NCI-H748 treated with DMSO at 0.1 percent for 48 hours (cell line): ENCODE results near the gene SH3GL1.

ENCODE experiments used
- DNase-seq: peaks from one replicate; lab custom pipeline; 2025; lab: John Stamatoyannopoulos, UW

The SH3GL1 gene

GRCh38 chr19:4375164-4376027 lies 25.0 kb downstream of the SH3GL1 start:
- no peak for DNase-seq

GRCh38 chr19:4374498-4375163 lies 25.7 kb downstream of the SH3GL1 start:
- DNase-seq = no peak

GRCh38 chr19:4373601-4374497 lies 26.5 kb downstream of the SH3GL1 start:
- DNase-seq = no peak

GRCh38 chr19:4373013-4373367 lies 27.4 kb downstream of the SH3GL1 start:
- no peak for DNase-seq

- DNase-seq = no peak
Observed at GRCh38 chr19:4372165-4373012, 28.0 kb downstream of the SH3GL1 start.

- no peak for DNase-seq
Observed at GRCh38 chr19:4371247-4372164, 28.8 kb downstream of the SH3GL1 start.

GRCh38 chr19:4370418-4371041 lies 29.8 kb downstream of the SH3GL1 start:
- no peak for DNase-seq

GRCh38 chr19:4369888-4370260 lies 30.5 kb downstream of the SH3GL1 start:
- DNase-seq = no peak

GRCh38 chr19:4369109-4369887 lies 31.0 kb downstream of the SH3GL1 start:
- DNase-seq = no peak

GRCh38 chr19:4368128-4368820 lies 32.1 kb downstream of the SH3GL1 start:
- DNase-seq = no peak

- DNase-seq = no peak
Observed at GRCh38 chr19:4367781-4368127, 32.6 kb downstream of the SH3GL1 start.

GRCh38 chr19:4367336-4367723 lies 33.0 kb downstream of the SH3GL1 start:
- no peak for DNase-seq

GRCh38 chr19:4366666-4367335 lies 33.5 kb downstream of the SH3GL1 start:
- no peak for DNase-seq

- no peak for DNase-seq
Observed at GRCh38 chr19:4365791-4366665, 34.3 kb downstream of the SH3GL1 start.

GRCh38 chr19:4365341-4365740 lies 35.0 kb downstream of the SH3GL1 start:
- no peak for DNase-seq

- no peak for DNase-seq
Observed at GRCh38 chr19:4363571-4364304, 36.6 kb downstream of the SH3GL1 start.
